ENCODE measurements around the gene AKNA. TPM values are rescaled to one million over a fixed set of nuclear protein-coding genes. Genes with fewer than 3 reads are reported as not detected.

Gene AKNA
- total RNA-seq, 3 donors from 2014 or later: 20.1 to 52.0 (median 35.7) TPM

GRCh38 chr9:114308361-114308950, 79.3 kb downstream of the AKNA start:
- Histone ChIP-seq H3K27ac (no peak overlapping the region), H3K36me3 (no peaks in the 10 kb centered on the region), H3K27me3 (no peaks in the 10 kb centered on the region), H3K4me3 (no peak overlapping the region), H3K4me1 (no peaks in the 10 kb centered on the region), H3K9me3 (no peaks in the 10 kb centered on the region)
- intact Hi-C loops (cut with DNase I; ENCODE audit: low total_unique reads): no loop called here
- TF ChIP-seq POLR2AphosphoS5 (IDR thresholded peaks at IDR 0.05): no peak
- no peak for TF ChIP-seq CTCF (IDR thresholded peaks at IDR 0.05)
- DNase-seq (ENCODE audit: low spot score in 2 of 2): no peak

GRCh38 chr9:114307899-114308267, 79.9 kb downstream of the AKNA start:
- Histone ChIP-seq H3K4me1 (no peaks in the 10 kb centered on the region), H3K9me3 (no peaks in the 10 kb centered on the region), H3K4me3 (no peak overlapping the region), H3K36me3 (no peaks in the 10 kb centered on the region), H3K27me3 (no peaks in the 10 kb centered on the region), H3K27ac (no peak overlapping the region)
- DNase-seq (ENCODE audit: low spot score in 2 of 2): no peak
- intact Hi-C loops (cut with DNase I; ENCODE audit: low total_unique reads): no loop called here
- TF ChIP-seq POLR2AphosphoS5 (IDR thresholded peaks at IDR 0.05) (no peak), POLR2A (IDR thresholded peaks at IDR 0.05) (no peak), CTCF (IDR thresholded peaks at IDR 0.05) (no peak)

DNA sequence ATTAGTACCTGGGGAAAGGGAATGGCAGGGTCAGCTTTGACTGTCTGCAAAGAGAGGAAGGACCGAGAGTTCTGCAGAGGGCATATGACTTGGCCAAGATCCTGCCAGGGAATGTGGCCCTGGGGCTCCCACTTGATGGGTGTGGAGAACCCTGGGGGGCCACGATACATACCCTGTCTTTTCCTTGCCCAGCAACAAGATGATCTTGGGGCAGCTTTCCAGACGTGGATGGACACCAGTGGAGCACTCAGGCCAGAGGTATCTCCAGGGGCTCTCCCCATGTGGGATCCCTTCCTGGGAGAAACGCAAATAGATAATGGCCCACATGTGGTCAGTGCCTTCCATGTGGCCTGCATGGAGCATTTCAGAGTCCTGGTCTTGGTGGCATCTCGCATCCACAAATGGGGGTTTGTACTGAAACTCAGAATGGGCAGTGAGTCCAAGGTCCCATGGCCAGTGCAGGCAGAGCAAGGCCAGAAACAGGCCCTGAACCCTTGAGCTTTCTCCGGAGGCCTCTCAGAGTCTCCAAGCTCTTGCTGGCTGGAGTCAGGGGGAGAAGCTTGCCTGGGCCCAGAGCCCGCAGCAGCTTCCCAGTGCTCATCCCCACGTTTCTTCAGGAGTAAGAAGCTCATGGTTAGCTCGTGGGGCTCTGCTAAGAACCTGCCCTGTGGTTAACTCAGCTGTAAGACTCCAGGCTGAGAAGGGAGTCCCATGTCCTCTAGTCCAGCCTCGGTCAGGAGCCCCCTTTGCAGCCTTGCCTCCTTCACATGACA, 83.2 kb downstream of the AKNA start:
- peak in 1 of 2 donors; percentile 27 for DNase-seq (ENCODE audit: low spot score in 2 of 2)
- Histone ChIP-seq H3K4me3 (no peak overlapping the region), H3K36me3 (no peaks in the 10 kb centered on the region), H3K9me3 (no peaks in the 10 kb centered on the region), H3K27ac (no peak overlapping the region), H3K27me3 (no peaks in the 10 kb centered on the region), H3K4me1 (no peaks in the 10 kb centered on the region)
- TF ChIP-seq POLR2AphosphoS5 (IDR thresholded peaks at IDR 0.05) (no peak), POLR2A (IDR thresholded peaks at IDR 0.05) (no peak), CTCF (IDR thresholded peaks at IDR 0.05) (no peak)
- intact Hi-C loops (cut with DNase I; ENCODE audit: low total_unique reads): no loop called here

DNA sequence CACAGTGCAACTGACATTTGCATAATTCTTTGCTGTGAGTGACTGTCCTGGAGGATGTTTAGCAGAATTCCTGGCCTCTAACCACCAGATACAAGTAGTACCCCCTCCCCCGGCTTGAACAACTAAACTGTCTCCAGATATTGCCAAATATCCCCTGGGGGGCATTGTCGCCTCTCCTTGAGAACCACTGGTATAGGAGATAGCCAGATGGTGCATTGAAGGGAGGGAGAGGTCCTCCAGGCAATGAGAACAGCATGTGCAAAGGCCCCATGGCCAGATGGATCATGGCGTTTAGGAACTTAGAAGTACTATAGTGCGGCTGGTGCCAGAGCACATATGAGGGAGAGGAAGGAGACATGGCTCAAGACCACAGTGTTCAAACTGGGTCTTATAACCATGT, 83.8 kb downstream of the AKNA start:
- intact Hi-C loops (cut with DNase I; ENCODE audit: low total_unique reads): no loop called here
- peak in 1 of 2 donors; percentile 27 for DNase-seq (ENCODE audit: low spot score in 2 of 2)

More for the DNA sequence above, 83.8 kb downstream of the AKNA start:
- Histone ChIP-seq H3K9me3 (no peaks in the 10 kb centered on the region), H3K27ac (no peak overlapping the region), H3K27me3 (no peaks in the 10 kb centered on the region), H3K4me3 (no peak overlapping the region), H3K4me1 (no peaks in the 10 kb centered on the region), H3K36me3 (no peaks in the 10 kb centered on the region)
- no peak for TF ChIP-seq POLR2AphosphoS5 (IDR thresholded peaks at IDR 0.05)
- no peak for TF ChIP-seq CTCF (IDR thresholded peaks at IDR 0.05)
